Body of pancreas (tissue), 4 donors: ENCODE results near the gene RASSF5.

Experiments
- CTCF ChIP-seq, 7 experiments: fragments of 450-650 bp in 4 of 7; fragments of 200-600 bp in 3 of 7; sonication (generic) in 3 of 7; IDR thresholded peaks; one replicate each; pipeline ENCODE4 v1.5.1; 2016 to 2019; ENCODE audit warnings: antibody characterized with exemption in 7 of 7
- POLR2A ChIP-seq, 3 donors: fragments of 450-650 bp; IDR thresholded peaks; one replicate each; pipeline ENCODE4 v1.6.1; 2016; ENCODE audit warnings: antibody characterized with exemption in 3 of 3, mild to moderate bottlenecking in 2 of 3

GRCh38 chr1:206482611-206483010 is 24.7 kb upstream of the RASSF5 start:
- TF ChIP-seq CTCF (IDR thresholded peaks at IDR 0.05) (no peak), POLR2A (IDR thresholded peaks at IDR 0.05) (no peak)
